HepG2 (cell line): ENCODE data around the gene KATNA1. TPM values are rescaled to one million over a fixed set of nuclear protein-coding genes. Genes with fewer than 3 reads are reported as not detected.

Experiments used
- HOXD1 ChIP-seq: sonication (generic); formaldehyde crosslinking; IDR thresholded peaks from 2 replicates; pipeline ENCODE4 v1.5.0; 2020; ENCODE audit warnings: missing genetic modification reagents
- IRF2 ChIP-seq: IDR thresholded peaks from 2 replicates; pipeline ENCODE4 v1.6.1; 2018; ENCODE audit warnings: missing genetic modification reagents, missing compliant biosample characterization
- ISX ChIP-seq: sonication (generic); formaldehyde crosslinking; conservative IDR thresholded peaks from 2 replicates; pipeline ENCODE4 v1.5.0; 2020; ENCODE audit warnings: missing genetic modification reagents
- KDM5A ChIP-seq: fragments of 200-600 bp; sonication (generic); IDR thresholded peaks from 2 replicates; pipeline ENCODE4 v1.7.0; 2018; ENCODE audit warnings: antibody characterized with exemption, mild to moderate bottlenecking, low read length, borderline replicate concordance
- RFXAP ChIP-seq: sonication (generic); formaldehyde crosslinking; IDR thresholded peaks from 2 replicates; pipeline ENCODE4 v1.4.0; 2020; ENCODE audit warnings: missing genetic modification reagents, borderline replicate concordance
- ZNF101 ChIP-seq: sonication (generic); formaldehyde crosslinking; IDR thresholded peaks from 2 replicates; pipeline ENCODE4 v1.4.0; 2020; ENCODE audit warnings: mild to moderate bottlenecking, low read depth, missing genetic modification reagents, borderline replicate concordance
- ZNF331 ChIP-seq: sonication (generic); formaldehyde crosslinking; IDR thresholded peaks from 2 replicates; pipeline ENCODE4 v1.4.0; 2020; ENCODE audit warnings: missing genetic modification reagents
- ZNF367 ChIP-seq: sonication (generic); formaldehyde crosslinking; IDR thresholded peaks from 2 replicates; pipeline ENCODE4 v1.4.0; 2020; ENCODE audit warnings: missing genetic modification reagents, borderline replicate concordance
- ZNF383 ChIP-seq: sonication (generic); formaldehyde crosslinking; IDR thresholded peaks from 2 replicates; pipeline ENCODE4 v1.4.0; 2020; ENCODE audit warnings: missing genetic modification reagents, mild to moderate bottlenecking, borderline replicate concordance
- ZNF709 ChIP-seq: sonication (generic); formaldehyde crosslinking; IDR thresholded peaks from 2 replicates; pipeline ENCODE4 v1.5.0; 2020; ENCODE audit warnings: mild to moderate bottlenecking, missing genetic modification reagents
- polyA plus RNA-seq, 8 experiments: library from polyadenylated mRNA; depleted of rRNA in 3 of 8; stranded (reverse) in 7 of 8; unstranded in 1 of 8; fragments of >200 nt; fragmentation: Illumina TruSeq in 4 of 8; extraction: Trizol in 4 of 8; gene quantifications; 2 replicates each; pipeline versions ENCODE4 v1.2.1 to v1.2.3, GENCODE V29; 2011 to 2016; ENCODE audit warnings: low read depth in 4 of 8, missing spikeins in 1 of 8, mixed read lengths in 1 of 8; ENCODE audit not compliant: insufficient read depth in 1 of 8
- total RNA-seq, 5 experiments: library from RNA; depleted of rRNA; stranded (reverse); fragments of >200 nt; fragmentation: Illumina TruSeq; extraction: Trizol; gene quantifications; 2 replicates each; pipeline ENCODE4 v1.2.3, GENCODE V29; 2016; ENCODE audit warnings: low read depth in 1 of 5
- TF ChIP-seq, protein P1 (sequence below): sonication (generic); formaldehyde crosslinking; IDR thresholded peaks from 2 replicates; pipeline ENCODE4 v1.5.1; 2020; ENCODE audit warnings: mild to moderate bottlenecking, missing genetic modification reagents, moderate library complexity
- TF ChIP-seq, protein P2 (sequence below): sonication (generic); formaldehyde crosslinking; IDR thresholded peaks from 2 replicates; pipeline ENCODE4 v1.5.1; 2020; ENCODE audit warnings: mild to moderate bottlenecking, missing genetic modification reagents, borderline replicate concordance
- TF ChIP-seq, protein P3 (sequence below): sonication (generic); formaldehyde crosslinking; IDR thresholded peaks from 2 replicates; pipeline ENCODE4; 2020; ENCODE audit warnings: missing genetic modification reagents, mild to moderate bottlenecking, borderline replicate concordance
- TF ChIP-seq, protein P4 (sequence below): IDR thresholded peaks from 2 replicates; pipeline ENCODE4 v1.6.1; 2016; ENCODE audit warnings: mild to moderate bottlenecking, missing biosample characterization, missing genetic modification reagents

Gene KATNA1
- total and polyA plus RNA-seq, 2 of the 13 experiments (the other 11 are each of a cell fraction or from before 2014, with no cell fraction given): 14.8 to 25.3 TPM

DNA sequence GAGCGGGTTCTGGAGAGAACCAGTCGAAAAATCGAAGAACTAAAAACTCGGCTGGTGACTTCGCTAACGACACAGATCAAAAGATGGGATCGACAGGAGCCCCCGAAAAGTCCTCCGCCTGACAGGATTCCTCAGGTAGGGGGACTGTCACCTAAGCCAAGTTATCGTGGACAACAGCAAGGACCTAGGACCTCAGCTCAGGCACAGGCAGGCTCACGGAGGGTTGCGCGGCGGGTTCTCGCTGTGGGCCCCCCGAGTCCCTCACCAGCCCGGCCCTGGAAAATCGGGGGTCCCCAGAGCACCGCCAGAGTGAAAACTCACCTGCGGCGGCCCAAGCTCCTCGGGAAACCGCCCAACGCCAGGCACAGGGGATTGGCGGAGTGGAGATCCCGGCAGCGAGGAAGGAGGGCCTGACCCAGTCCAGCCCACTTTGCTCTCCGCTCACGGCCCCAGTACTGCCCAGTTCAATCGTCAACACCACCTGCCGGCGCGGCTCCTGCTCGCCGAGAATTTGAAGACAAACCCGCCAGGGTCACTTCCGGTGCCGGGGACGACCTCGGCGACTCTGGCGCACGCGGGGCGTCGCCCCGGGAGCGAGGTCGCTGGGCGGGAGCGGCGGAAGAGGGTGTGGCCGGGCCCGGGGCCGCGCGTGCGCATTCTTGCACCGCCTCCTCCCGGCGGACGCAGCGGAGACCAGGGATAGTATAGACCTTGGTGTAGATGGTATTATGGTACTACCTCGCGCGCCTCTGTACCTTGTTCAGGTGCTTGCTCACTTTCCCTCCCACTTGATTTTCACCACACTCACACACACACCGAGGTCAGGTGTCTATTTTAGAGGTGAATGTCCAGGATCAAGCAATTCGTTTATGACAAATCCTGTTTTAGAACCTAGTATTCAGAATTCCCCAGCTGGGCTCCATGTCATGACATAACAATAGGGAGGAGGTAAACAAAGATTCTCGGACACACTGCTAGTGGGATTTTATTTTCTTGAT, at the start of gene KATNA1 (continued):
- TF ChIP-seq, protein P1, sequence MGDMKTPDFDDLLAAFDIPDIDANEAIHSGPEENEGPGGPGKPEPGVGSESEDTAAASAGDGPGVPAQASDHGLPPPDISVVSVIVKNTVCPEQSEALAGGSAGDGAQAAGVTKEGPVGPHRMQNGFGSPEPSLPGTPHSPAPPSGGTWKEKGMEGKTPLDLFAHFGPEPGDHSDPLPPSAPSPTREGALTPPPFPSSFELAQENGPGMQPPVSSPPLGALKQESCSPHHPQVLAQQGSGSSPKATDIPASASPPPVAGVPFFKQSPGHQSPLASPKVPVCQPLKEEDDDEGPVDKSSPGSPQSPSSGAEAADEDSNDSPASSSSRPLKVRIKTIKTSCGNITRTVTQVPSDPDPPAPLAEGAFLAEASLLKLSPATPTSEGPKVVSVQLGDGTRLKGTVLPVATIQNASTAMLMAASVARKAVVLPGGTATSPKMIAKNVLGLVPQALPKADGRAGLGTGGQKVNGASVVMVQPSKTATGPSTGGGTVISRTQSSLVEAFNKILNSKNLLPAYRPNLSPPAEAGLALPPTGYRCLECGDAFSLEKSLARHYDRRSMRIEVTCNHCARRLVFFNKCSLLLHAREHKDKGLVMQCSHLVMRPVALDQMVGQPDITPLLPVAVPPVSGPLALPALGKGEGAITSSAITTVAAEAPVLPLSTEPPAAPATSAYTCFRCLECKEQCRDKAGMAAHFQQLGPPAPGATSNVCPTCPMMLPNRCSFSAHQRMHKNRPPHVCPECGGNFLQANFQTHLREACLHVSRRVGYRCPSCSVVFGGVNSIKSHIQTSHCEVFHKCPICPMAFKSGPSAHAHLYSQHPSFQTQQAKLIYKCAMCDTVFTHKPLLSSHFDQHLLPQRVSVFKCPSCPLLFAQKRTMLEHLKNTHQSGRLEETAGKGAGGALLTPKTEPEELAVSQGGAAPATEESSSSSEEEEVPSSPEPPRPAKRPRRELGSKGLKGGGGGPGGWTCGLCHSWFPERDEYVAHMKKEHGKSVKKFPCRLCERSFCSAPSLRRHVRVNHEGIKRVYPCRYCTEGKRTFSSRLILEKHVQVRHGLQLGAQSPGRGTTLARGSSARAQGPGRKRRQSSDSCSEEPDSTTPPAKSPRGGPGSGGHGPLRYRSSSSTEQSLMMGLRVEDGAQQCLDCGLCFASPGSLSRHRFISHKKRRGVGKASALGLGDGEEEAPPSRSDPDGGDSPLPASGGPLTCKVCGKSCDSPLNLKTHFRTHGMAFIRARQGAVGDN (CRISPR knock-in tag): peak; percentile 100
- peak; percentile 96 for TF ChIP-seq IRF2 (CRISPR knock-in tag)
- TF ChIP-seq ZNF709 (CRISPR knock-in tag): peak; percentile 99
- TF ChIP-seq, protein P2, sequence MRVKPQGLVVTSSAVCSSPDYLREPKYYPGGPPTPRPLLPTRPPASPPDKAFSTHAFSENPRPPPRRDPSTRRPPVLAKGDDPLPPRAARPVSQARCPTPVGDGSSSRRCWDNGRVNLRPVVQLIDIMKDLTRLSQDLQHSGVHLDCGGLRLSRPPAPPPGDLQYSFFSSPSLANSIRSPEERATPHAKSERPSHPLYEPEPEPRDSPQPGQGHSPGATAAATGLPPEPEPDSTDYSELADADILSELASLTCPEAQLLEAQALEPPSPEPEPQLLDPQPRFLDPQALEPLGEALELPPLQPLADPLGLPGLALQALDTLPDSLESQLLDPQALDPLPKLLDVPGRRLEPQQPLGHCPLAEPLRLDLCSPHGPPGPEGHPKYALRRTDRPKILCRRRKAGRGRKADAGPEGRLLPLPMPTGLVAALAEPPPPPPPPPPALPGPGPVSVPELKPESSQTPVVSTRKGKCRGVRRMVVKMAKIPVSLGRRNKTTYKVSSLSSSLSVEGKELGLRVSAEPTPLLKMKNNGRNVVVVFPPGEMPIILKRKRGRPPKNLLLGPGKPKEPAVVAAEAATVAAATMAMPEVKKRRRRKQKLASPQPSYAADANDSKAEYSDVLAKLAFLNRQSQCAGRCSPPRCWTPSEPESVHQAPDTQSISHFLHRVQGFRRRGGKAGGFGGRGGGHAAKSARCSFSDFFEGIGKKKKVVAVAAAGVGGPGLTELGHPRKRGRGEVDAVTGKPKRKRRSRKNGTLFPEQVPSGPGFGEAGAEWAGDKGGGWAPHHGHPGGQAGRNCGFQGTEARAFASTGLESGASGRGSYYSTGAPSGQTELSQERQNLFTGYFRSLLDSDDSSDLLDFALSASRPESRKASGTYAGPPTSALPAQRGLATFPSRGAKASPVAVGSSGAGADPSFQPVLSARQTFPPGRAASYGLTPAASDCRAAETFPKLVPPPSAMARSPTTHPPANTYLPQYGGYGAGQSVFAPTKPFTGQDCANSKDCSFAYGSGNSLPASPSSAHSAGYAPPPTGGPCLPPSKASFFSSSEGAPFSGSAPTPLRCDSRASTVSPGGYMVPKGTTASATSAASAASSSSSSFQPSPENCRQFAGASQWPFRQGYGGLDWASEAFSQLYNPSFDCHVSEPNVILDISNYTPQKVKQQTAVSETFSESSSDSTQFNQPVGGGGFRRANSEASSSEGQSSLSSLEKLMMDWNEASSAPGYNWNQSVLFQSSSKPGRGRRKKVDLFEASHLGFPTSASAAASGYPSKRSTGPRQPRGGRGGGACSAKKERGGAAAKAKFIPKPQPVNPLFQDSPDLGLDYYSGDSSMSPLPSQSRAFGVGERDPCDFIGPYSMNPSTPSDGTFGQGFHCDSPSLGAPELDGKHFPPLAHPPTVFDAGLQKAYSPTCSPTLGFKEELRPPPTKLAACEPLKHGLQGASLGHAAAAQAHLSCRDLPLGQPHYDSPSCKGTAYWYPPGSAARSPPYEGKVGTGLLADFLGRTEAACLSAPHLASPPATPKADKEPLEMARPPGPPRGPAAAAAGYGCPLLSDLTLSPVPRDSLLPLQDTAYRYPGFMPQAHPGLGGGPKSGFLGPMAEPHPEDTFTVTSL (CRISPR knock-in tag): peak; percentile 82
- peak; percentile 98 for TF ChIP-seq ZNF367
- peak; percentile 93; the same call in 1 of the 2 replicates for TF ChIP-seq HOXD1 (CRISPR knock-in tag)
- TF ChIP-seq RFXAP (CRISPR knock-in tag): peak; percentile 97
- peak; percentile 88 for TF ChIP-seq ZNF101
- TF ChIP-seq, protein P3, sequence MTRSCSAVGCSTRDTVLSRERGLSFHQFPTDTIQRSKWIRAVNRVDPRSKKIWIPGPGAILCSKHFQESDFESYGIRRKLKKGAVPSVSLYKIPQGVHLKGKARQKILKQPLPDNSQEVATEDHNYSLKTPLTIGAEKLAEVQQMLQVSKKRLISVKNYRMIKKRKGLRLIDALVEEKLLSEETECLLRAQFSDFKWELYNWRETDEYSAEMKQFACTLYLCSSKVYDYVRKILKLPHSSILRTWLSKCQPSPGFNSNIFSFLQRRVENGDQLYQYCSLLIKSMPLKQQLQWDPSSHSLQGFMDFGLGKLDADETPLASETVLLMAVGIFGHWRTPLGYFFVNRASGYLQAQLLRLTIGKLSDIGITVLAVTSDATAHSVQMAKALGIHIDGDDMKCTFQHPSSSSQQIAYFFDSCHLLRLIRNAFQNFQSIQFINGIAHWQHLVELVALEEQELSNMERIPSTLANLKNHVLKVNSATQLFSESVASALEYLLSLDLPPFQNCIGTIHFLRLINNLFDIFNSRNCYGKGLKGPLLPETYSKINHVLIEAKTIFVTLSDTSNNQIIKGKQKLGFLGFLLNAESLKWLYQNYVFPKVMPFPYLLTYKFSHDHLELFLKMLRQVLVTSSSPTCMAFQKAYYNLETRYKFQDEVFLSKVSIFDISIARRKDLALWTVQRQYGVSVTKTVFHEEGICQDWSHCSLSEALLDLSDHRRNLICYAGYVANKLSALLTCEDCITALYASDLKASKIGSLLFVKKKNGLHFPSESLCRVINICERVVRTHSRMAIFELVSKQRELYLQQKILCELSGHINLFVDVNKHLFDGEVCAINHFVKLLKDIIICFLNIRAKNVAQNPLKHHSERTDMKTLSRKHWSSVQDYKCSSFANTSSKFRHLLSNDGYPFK (CRISPR knock-in tag): peak; percentile 85
- peak; percentile 90; the same call in 1 of the 2 replicates for TF ChIP-seq ZNF383 (CRISPR knock-in tag)
- peak; percentile 94 for TF ChIP-seq ISX (CRISPR knock-in tag)
- TF ChIP-seq, protein P4, sequence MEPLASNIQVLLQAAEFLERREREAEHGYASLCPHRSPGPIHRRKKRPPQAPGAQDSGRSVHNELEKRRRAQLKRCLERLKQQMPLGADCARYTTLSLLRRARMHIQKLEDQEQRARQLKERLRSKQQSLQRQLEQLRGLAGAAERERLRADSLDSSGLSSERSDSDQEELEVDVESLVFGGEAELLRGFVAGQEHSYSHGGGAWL (CRISPR knock-in tag): peak; percentile 100
- peak; percentile 97 for TF ChIP-seq ZNF331 (CRISPR knock-in tag)
- TF ChIP-seq KDM5A: no peak; the same call in 1 of the 2 replicates
